ENCODE results near the gene MKNK1. TPM values are rescaled to one million over a fixed set of nuclear protein-coding genes. Genes with fewer than 3 reads are reported as not detected.

Gene MKNK1
- total and polyA plus RNA-seq, 7 donors, result 19.3 to 52.6 (median 34.6) TPM

DNA sequence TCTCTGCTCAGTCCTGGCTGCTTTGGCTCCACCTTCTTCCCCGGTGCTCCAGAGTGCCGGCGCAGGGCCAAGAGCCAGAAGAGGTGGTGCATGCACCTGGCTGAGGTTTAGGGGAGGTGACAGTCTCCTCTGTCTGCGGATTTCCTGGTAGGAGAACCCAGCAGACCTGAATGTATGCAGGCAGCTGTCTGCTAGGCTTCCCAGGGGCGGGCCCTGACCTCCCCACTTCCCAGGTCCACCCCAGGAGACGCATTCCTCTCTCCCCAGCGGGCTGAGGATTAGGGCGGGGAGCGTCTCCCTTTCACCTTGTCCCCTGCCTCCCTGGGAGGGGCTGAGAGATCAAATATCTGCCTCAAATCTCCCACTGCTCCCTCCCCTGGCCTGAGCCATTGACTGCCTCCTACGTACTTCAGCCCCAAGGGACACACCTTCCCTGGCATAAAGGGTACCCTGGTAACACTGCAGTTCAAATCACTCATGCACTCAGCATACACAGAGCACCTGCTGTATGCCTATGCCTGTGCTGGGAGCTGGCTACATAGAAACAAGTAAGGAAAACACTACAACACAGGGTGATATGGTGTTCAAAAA is 87.0 kb downstream of the MKNK1 start:
- TF ChIP-seq CTCF (IDR thresholded peaks at IDR 0.05), result no peak
- no peak for ATAC-seq
- H3K9me3 ChIP-seq, result no peaks in the 10 kb centered on the region
- peaks cover 0 to 8% (median 2%) of the 10 kb centered on the region in 3 donors for H3K27me3 ChIP-seq (ENCODE audit: insufficient read depth in 3 of 3, low read length in 2 of 3)
- intact Hi-C loops (cut with DNase I), result no loop called here
- peak in 1 of 2 donors; percentile 20 for DNase-seq
- H3K4me1 ChIP-seq, result no peaks in the 10 kb centered on the region
- H3K4me3 ChIP-seq, result no peak overlapping the region
- 21 to 25% (median 25%) methylated on average over 9 to 10 of the region's 10 CpGs for WGBS, 3 donors
- no peaks in the 10 kb centered on the region for H3K36me3 ChIP-seq (ENCODE audit: insufficient read depth in 1 of 2, low read depth in 1 of 2)
- H3K27ac ChIP-seq, result no peak overlapping the region

DNA sequence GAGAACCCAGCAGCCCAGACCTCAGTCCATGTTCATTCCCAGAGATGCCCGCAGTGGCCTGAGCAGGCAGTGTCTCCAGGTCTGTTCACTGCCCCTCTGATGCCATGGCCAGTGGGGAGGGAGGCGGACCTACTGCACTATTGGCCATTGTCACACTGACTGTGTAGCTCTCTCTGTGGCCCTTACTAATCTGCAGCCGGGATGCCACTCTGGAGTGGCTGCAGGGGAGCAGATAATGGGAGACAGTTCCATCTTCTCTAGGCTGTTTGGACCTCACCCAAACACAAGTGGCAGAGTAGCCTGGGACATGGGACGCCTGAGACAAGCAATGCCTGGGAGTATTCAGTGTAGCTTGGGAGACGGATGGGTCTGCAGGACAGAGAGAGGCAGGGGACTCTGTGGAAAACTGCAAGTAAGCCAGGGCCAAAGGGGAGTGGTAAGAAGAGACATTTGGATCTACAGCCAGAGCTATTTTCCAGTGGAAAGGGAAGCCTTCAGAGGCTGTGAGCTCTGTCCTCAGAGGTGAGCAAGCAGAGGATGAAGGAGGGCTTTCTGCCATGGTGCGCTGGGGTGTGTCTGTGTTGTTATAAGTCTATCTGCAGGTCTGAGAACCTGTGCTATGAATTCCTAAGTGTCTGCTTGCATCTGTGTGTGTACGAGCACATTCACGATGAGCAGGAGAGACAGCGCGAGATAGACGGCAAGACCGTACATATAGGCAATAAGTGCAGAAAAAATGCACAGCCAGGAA is 87.7 kb downstream of the MKNK1 start:
- Histone ChIP-seq H3K27ac (no peak overlapping the region), H3K36me3 (ENCODE audit: insufficient read depth in 1 of 2, low read depth in 1 of 2) (no peaks in the 10 kb centered on the region), H3K27me3 (ENCODE audit: insufficient read depth in 3 of 3, low read length in 2 of 3) (peaks cover 0 to 8% (median 2%) of the 10 kb centered on the region in 3 donors), H3K4me3 (no peak overlapping the region), H3K9me3 (no peaks in the 10 kb centered on the region), H3K4me1 (no peaks in the 10 kb centered on the region)
- 58 to 64% (median 62%) methylated on average over 12 of the region's 12 CpGs for WGBS, 3 donors
- intact Hi-C loops (cut with DNase I), result no loop called here
- ATAC-seq (no peak), DNase-seq (peak in 1 of 2 donors; percentile 7)
- no peak for TF ChIP-seq CTCF (IDR thresholded peaks at IDR 0.05)

GRCh38 chr1:46515576-46515975 is 88.5 kb downstream of the MKNK1 start:
- TF ChIP-seq CTCF (IDR thresholded peaks at IDR 0.05), result no peak
- peak in 1 of 2 donors; percentile 31 for DNase-seq
- H3K36me3 ChIP-seq (ENCODE audit: insufficient read depth in 1 of 2, low read depth in 1 of 2), result no peaks in the 10 kb centered on the region
- 85 to 93% (median 89%) methylated on average over 6 of the region's 6 CpGs for WGBS, 3 donors
- no peak overlapping the region for H3K27ac ChIP-seq
- no peak for ATAC-seq
- H3K9me3 ChIP-seq, result no peaks in the 10 kb centered on the region
- H3K4me3 ChIP-seq, result no peak overlapping the region
- peaks cover 0 to 6% (median 2%) of the 10 kb centered on the region in 3 donors for H3K27me3 ChIP-seq (ENCODE audit: insufficient read depth in 3 of 3, low read length in 2 of 3)
- intact Hi-C loops (cut with DNase I), result no loop called here
- no peaks in the 10 kb centered on the region for H3K4me1 ChIP-seq

- H3K4me1 ChIP-seq, result no peaks in the 10 kb centered on the region
- no peak overlapping the region for H3K4me3 ChIP-seq
- peaks cover 0 to 2% (median 0%) of the 10 kb centered on the region in 3 donors for H3K27me3 ChIP-seq (ENCODE audit: insufficient read depth in 3 of 3, low read length in 2 of 3)
- ATAC-seq (no peak), DNase-seq (peak in 1 of 2 donors; percentile 40)
- H3K9me3 ChIP-seq, result no peaks in the 10 kb centered on the region
- no peaks in the 10 kb centered on the region for H3K36me3 ChIP-seq (ENCODE audit: insufficient read depth in 1 of 2, low read depth in 1 of 2)
- TF ChIP-seq CTCF (IDR thresholded peaks at IDR 0.05), result no peak
- no peak overlapping the region for H3K27ac ChIP-seq
- 66 to 72% (median 67%) methylated on average over 5 of the region's 5 CpGs for WGBS, 3 donors
- intact Hi-C loops (cut with DNase I), result no loop called here
Measured at GRCh38 chr1:46513536-46513935, 90.5 kb downstream of the MKNK1 start.

Data from psoas muscle (tissue), 8 donors.